ENCODE measurements around the gene TXNDC8. TPM values are rescaled to one million over a fixed set of nuclear protein-coding genes. Genes with fewer than 3 reads are reported as not detected.
A peak's percentile ranks its signal among the peaks of the same experiment; 100 is the strongest.
"Not testable (repeated sequence)": the region's sequence is repeated elsewhere in the genome, so short reads cannot be mapped to it uniquely, and the experiment has no call there.

TXNDC8 gene
- polyA plus RNA-seq, 1 donor: not detected

GRCh38 chr9:110329639-110330230 is 7.9 kb downstream of the TXNDC8 start:
- Histone ChIP-seq H3K27me3 (ENCODE audit: control insufficient read depth, insufficient read depth, low read length) (no peaks in the 10 kb centered on the region), H3K9me3 (ENCODE audit: control insufficient read depth, low read depth, low read length) (no peaks in the 10 kb centered on the region), H3K4me1 (ENCODE audit: control insufficient read depth, insufficient read depth, low read length) (no peaks in the 10 kb centered on the region), H3K4me3 (ENCODE audit: low read length) (no peak overlapping the region), H3K27ac (ENCODE audit: low read length) (no peak overlapping the region), H3K36me3 (ENCODE audit: control insufficient read depth, insufficient read depth, low read length) (no peaks in the 10 kb centered on the region)
- no peak for DNase-seq
- WGBS (ENCODE audit: insufficient coverage, low lambda C conversion rate): 76% methylated on average over 2 of the region's 5 CpGs

- no peak overlapping the region for H3K4me3 ChIP-seq (ENCODE audit: low read length)
- H3K27me3 ChIP-seq (ENCODE audit: control insufficient read depth, insufficient read depth, low read length): no peaks in the 10 kb centered on the region
- H3K27ac ChIP-seq (ENCODE audit: low read length): no peak overlapping the region
- H3K4me1 ChIP-seq (ENCODE audit: control insufficient read depth, insufficient read depth, low read length): no peaks in the 10 kb centered on the region
- no peaks in the 10 kb centered on the region for H3K9me3 ChIP-seq (ENCODE audit: control insufficient read depth, low read depth, low read length)
- H3K36me3 ChIP-seq (ENCODE audit: control insufficient read depth, insufficient read depth, low read length): no peaks in the 10 kb centered on the region
- DNase-seq: no peak
- WGBS (ENCODE audit: insufficient coverage, low lambda C conversion rate): 100% methylated on average over 1 of the region's 1 CpG
Measured at GRCh38 chr9:110328763-110329162, 8.9 kb downstream of the TXNDC8 start.

GRCh38 chr9:110327716-110328115 is 9.9 kb downstream of the TXNDC8 start:
- H3K27me3 ChIP-seq (ENCODE audit: control insufficient read depth, insufficient read depth, low read length): no peaks in the 10 kb centered on the region

GRCh38 chr9:110323818-110324217 is 13.8 kb downstream of the TXNDC8 start:
- H3K9me3 ChIP-seq (ENCODE audit: control insufficient read depth, low read depth, low read length): no peaks in the 10 kb centered on the region
- no peaks in the 10 kb centered on the region for H3K36me3 ChIP-seq (ENCODE audit: control insufficient read depth, insufficient read depth, low read length)
- no peak overlapping the region for H3K27ac ChIP-seq (ENCODE audit: low read length)
- DNase-seq: no peak
- no peak overlapping the region for H3K4me3 ChIP-seq (ENCODE audit: low read length)
- H3K27me3 ChIP-seq (ENCODE audit: control insufficient read depth, insufficient read depth, low read length): no peaks in the 10 kb centered on the region
- H3K4me1 ChIP-seq (ENCODE audit: control insufficient read depth, insufficient read depth, low read length): no peaks in the 10 kb centered on the region

More at GRCh38 chr9:110327716-110328115, 9.9 kb downstream of the TXNDC8 start:
- WGBS (ENCODE audit: insufficient coverage, low lambda C conversion rate): 0% methylated on average over 1 of the region's 1 CpG
- no peaks in the 10 kb centered on the region for H3K36me3 ChIP-seq (ENCODE audit: control insufficient read depth, insufficient read depth, low read length)
- H3K4me3 ChIP-seq (ENCODE audit: low read length): no peak overlapping the region
- H3K4me1 ChIP-seq (ENCODE audit: control insufficient read depth, insufficient read depth, low read length): no peaks in the 10 kb centered on the region
- no peaks in the 10 kb centered on the region for H3K9me3 ChIP-seq (ENCODE audit: control insufficient read depth, low read depth, low read length)
- H3K27ac ChIP-seq (ENCODE audit: low read length): no peak overlapping the region
- DNase-seq: peak in 1 of 2 donors; percentile 27

- no peaks in the 10 kb centered on the region for H3K36me3 ChIP-seq (ENCODE audit: control insufficient read depth, insufficient read depth, low read length)
- H3K27ac ChIP-seq (ENCODE audit: low read length): no peak overlapping the region
- no peaks in the 10 kb centered on the region for H3K4me1 ChIP-seq (ENCODE audit: control insufficient read depth, insufficient read depth, low read length)
- DNase-seq: no peak
- WGBS (ENCODE audit: insufficient coverage, low lambda C conversion rate): no CpG with 5 or more reads among the region's 3 CpGs
- H3K4me3 ChIP-seq (ENCODE audit: low read length): no peak overlapping the region
- H3K27me3 ChIP-seq (ENCODE audit: control insufficient read depth, insufficient read depth, low read length): no peaks in the 10 kb centered on the region
- H3K9me3 ChIP-seq (ENCODE audit: control insufficient read depth, low read depth, low read length): no peaks in the 10 kb centered on the region
Measured at GRCh38 chr9:110320651-110321445, 16.8 kb downstream of the TXNDC8 start.

GRCh38 chr9:110319781-110320492 is 17.7 kb downstream of the TXNDC8 start:
- no peak overlapping the region for H3K27ac ChIP-seq (ENCODE audit: low read length)
- H3K4me1 ChIP-seq (ENCODE audit: control insufficient read depth, insufficient read depth, low read length): no peaks in the 10 kb centered on the region
- no peak for DNase-seq
- H3K36me3 ChIP-seq (ENCODE audit: control insufficient read depth, insufficient read depth, low read length): no peaks in the 10 kb centered on the region
- no peak overlapping the region for H3K4me3 ChIP-seq (ENCODE audit: low read length)
- no peaks in the 10 kb centered on the region for H3K9me3 ChIP-seq (ENCODE audit: control insufficient read depth, low read depth, low read length)
- WGBS (ENCODE audit: insufficient coverage, low lambda C conversion rate): 100% methylated on average over 1 of the region's 4 CpGs
- H3K27me3 ChIP-seq (ENCODE audit: control insufficient read depth, insufficient read depth, low read length): no peaks in the 10 kb centered on the region

GRCh38 chr9:110317911-110318310 is 19.8 kb downstream of the TXNDC8 start:
- H3K9me3 ChIP-seq (ENCODE audit: control insufficient read depth, low read depth, low read length): no peaks in the 10 kb centered on the region
- no CpG with 5 or more reads among the region's 4 CpGs for whole genome bisulfite sequencing (ENCODE audit: insufficient coverage, low lambda C conversion rate)
- no peaks in the 10 kb centered on the region for H3K36me3 ChIP-seq (ENCODE audit: control insufficient read depth, insufficient read depth, low read length)
- DNase-seq: no peak
- H3K4me3 ChIP-seq (ENCODE audit: low read length): no peak overlapping the region
- H3K27me3 ChIP-seq (ENCODE audit: control insufficient read depth, insufficient read depth, low read length): no peaks in the 10 kb centered on the region
- H3K4me1 ChIP-seq (ENCODE audit: control insufficient read depth, insufficient read depth, low read length): no peaks in the 10 kb centered on the region
- no peak overlapping the region for H3K27ac ChIP-seq (ENCODE audit: low read length)

- Histone ChIP-seq H3K9me3 (ENCODE audit: control insufficient read depth, low read depth, low read length) (no peaks in the 10 kb centered on the region), H3K27me3 (ENCODE audit: control insufficient read depth, insufficient read depth, low read length) (no peaks in the 10 kb centered on the region), H3K27ac (ENCODE audit: low read length) (no peak overlapping the region), H3K36me3 (ENCODE audit: control insufficient read depth, insufficient read depth, low read length) (no peaks in the 10 kb centered on the region), H3K4me1 (ENCODE audit: control insufficient read depth, insufficient read depth, low read length) (no peaks in the 10 kb centered on the region), H3K4me3 (ENCODE audit: low read length) (no peak overlapping the region)
- WGBS (ENCODE audit: insufficient coverage, low lambda C conversion rate): 75% methylated on average over 2 of the region's 6 CpGs
- no peak for DNase-seq
Measured at GRCh38 chr9:110316261-110317075, 21.2 kb downstream of the TXNDC8 start.

- 100% methylated on average over 1 of the region's 2 CpGs for WGBS (ENCODE audit: insufficient coverage, low lambda C conversion rate)
- not testable (repeated sequence) for H3K36me3 ChIP-seq (ENCODE audit: control insufficient read depth, insufficient read depth, low read length); H3K27me3 ChIP-seq (ENCODE audit: control insufficient read depth, insufficient read depth, low read length); H3K27ac ChIP-seq (ENCODE audit: low read length); H3K4me1 ChIP-seq (ENCODE audit: control insufficient read depth, insufficient read depth, low read length); H3K4me3 ChIP-seq (ENCODE audit: low read length); DNase-seq; H3K9me3 ChIP-seq (ENCODE audit: control insufficient read depth, low read depth, low read length)
Measured at GRCh38 chr9:110311978-110312377, 25.7 kb downstream of the TXNDC8 start.

GRCh38 chr9:110309681-110310080 is 28.0 kb downstream of the TXNDC8 start:
- DNase-seq: no peak
- Histone ChIP-seq H3K4me3 (ENCODE audit: low read length) (no peak overlapping the region), H3K27me3 (ENCODE audit: control insufficient read depth, insufficient read depth, low read length) (no peaks in the 10 kb centered on the region), H3K4me1 (ENCODE audit: control insufficient read depth, insufficient read depth, low read length) (peaks cover 5% of the 10 kb centered on the region), H3K36me3 (ENCODE audit: control insufficient read depth, insufficient read depth, low read length) (no peaks in the 10 kb centered on the region), H3K27ac (ENCODE audit: low read length) (no peak overlapping the region), H3K9me3 (ENCODE audit: control insufficient read depth, low read depth, low read length) (no peaks in the 10 kb centered on the region)
- WGBS (ENCODE audit: insufficient coverage, low lambda C conversion rate): no CpG with 5 or more reads among the region's 1 CpG

All from large intestine (tissue), 3 donors.